Caco-2 (cell line): Measurements from ENCODE around the gene PTER. TPM values are rescaled to one million over a fixed set of nuclear protein-coding genes. Genes with fewer than 3 reads are reported as not detected.

Source experiments
- BruUV-seq: library from RNA; stranded (reverse); fragments of 400-500 nt; replicated peaks from 2 replicates; lab custom pipeline; 2021; lab: Mats Ljungman, UMichigan
- CTCF ChIA-PET: fragments of 300-600 bp; sonication (Branson Sonifier 250); formaldehyde crosslinking; loops from one replicate; lab custom pipeline; 2022; ENCODE audit warnings: antibody characterized with exemption; lab: Charles Lee
- POLR2A ChIA-PET: fragments of 300-600 bp; sonication (Branson Sonifier 250); formaldehyde crosslinking; loops from one replicate; lab custom pipeline; 2022; ENCODE audit warnings: antibody characterized with exemption; lab: Charles Lee
- DNase-seq, 2 experiments: peaks; one replicate each; pipeline versions ENCODE4 v3.0.0 to v3.0.0-alpha.2; 2020 to 2022
- H3K27me3 ChIP-seq: replicated peaks from 2 replicates; pipeline ENCODE4 v1.6.0; 2011; ENCODE audit warnings: low read length; ENCODE audit not compliant: control insufficient read depth, insufficient read depth
- H3K36me3 ChIP-seq: 2 replicates; pipeline ENCODE4 v1.5.1; 2011; ENCODE audit warnings: low read length; ENCODE audit not compliant: control insufficient read depth, insufficient read depth
- H3K4me1 ChIP-seq: fragments of 250-450 bp; sonication (Bioruptor Pico); 2 replicates; pipeline ENCODE4 v1.5.1; 2020; ENCODE audit warnings: mild to moderate bottlenecking
- H3K4me3 ChIP-seq: 2 replicates; pipeline ENCODE4 v1.5.1; 2011; ENCODE audit warnings: low read depth, mild to moderate bottlenecking, control low read depth, low read length
- H3K9me3 ChIP-seq: fragments of 250-450 bp; sonication (Bioruptor Pico); 2 replicates; pipeline ENCODE4 v1.5.1; 2020; ENCODE audit warnings: mild to moderate bottlenecking, moderate library complexity
- H3K27ac Mint-ChIP-seq: one replicate; pipeline ENCODE4 v1.8.0; 2022; ENCODE audit warnings: mixed read lengths; ENCODE audit not compliant: unreplicated experiment
- H3K27me3 Mint-ChIP-seq: one replicate; pipeline ENCODE4 v1.8.0; 2022; ENCODE audit warnings: mixed read lengths; ENCODE audit not compliant: insufficient read depth, unreplicated experiment
- H3K36me3 Mint-ChIP-seq: one replicate; pipeline ENCODE4 v1.8.0; 2022; ENCODE audit warnings: mild to moderate bottlenecking, mixed read lengths; ENCODE audit not compliant: insufficient read depth, unreplicated experiment
- H3K4me1 Mint-ChIP-seq: one replicate; pipeline ENCODE4 v1.8.0; 2022; ENCODE audit warnings: low read depth, mixed read lengths; ENCODE audit not compliant: unreplicated experiment
- H3K4me3 Mint-ChIP-seq: one replicate; pipeline ENCODE4 v1.8.0; 2022; ENCODE audit warnings: mild to moderate bottlenecking, moderate library complexity, mixed read lengths; ENCODE audit not compliant: unreplicated experiment
- H3K9me3 Mint-ChIP-seq: one replicate; pipeline ENCODE4 v1.8.0; 2022; ENCODE audit warnings: mixed read lengths; ENCODE audit not compliant: unreplicated experiment
- intact Hi-C: fragments of 100-400 bp; cut with micrococcal nuclease; formaldehyde crosslinking; loops from one replicate; pipeline ENCODE4 v1.10.0; 2022; ENCODE audit not compliant: unreplicated experiment
- total RNA-seq: library from RNA; stranded (reverse); gene quantifications from 2 replicates; pipeline ENCODE4 v1.2.3, GENCODE V29; 2022
- TF ChIP-seq, protein P1 (sequence below), 2 experiments: fragments of 200-600 bp in 1 of 2; IDR thresholded peaks; 1 replicate in 1 of 2; 2 replicates in 1 of 2; pipeline versions ENCODE4 v1.5.1 to v1.8.0; 2011 to 2022; ENCODE audit warnings: antibody characterized with exemption in 1 of 2, control low read depth in 1 of 2, inconsistent platforms in 1 of 2, low read depth in 1 of 2, low read length in 1 of 2, mild to moderate bottlenecking in 1 of 2, moderate library complexity in 1 of 2; ENCODE audit not compliant: insufficient read depth in 1 of 2, severe bottlenecking in 1 of 2, unreplicated experiment in 1 of 2

The PTER gene
- total RNA-seq, 1 experiment from 2014 or later, result 27.4 TPM

GRCh38 chr10:16458166-16458955 lies 21.6 kb downstream of the PTER start:
- Mint-ChIP-seq H3K36me3 (peaks cover 2% of the 10 kb centered on the region), H3K4me1 (peaks cover 11% of the 10 kb centered on the region), H3K9me3 (no peaks in the 10 kb centered on the region), H3K27ac (no peak overlapping the region), H3K4me3 (no peak overlapping the region), H3K27me3 (no peaks in the 10 kb centered on the region)
- intact Hi-C loops, result no loop called here
- Histone ChIP-seq H3K4me1 (peaks cover 8% of the 10 kb centered on the region; the same call in 1 of the 2 replicates), H3K9me3 (no peaks in the 10 kb centered on the region), H3K27me3 (no peaks in the 10 kb centered on the region), H3K36me3 (no peaks in the 10 kb centered on the region), H3K4me3 (no peak overlapping the region)
- CTCF ChIA-PET, result no interaction called here
- POLR2A ChIA-PET, result no interaction called here
- TF ChIP-seq, protein P1, sequence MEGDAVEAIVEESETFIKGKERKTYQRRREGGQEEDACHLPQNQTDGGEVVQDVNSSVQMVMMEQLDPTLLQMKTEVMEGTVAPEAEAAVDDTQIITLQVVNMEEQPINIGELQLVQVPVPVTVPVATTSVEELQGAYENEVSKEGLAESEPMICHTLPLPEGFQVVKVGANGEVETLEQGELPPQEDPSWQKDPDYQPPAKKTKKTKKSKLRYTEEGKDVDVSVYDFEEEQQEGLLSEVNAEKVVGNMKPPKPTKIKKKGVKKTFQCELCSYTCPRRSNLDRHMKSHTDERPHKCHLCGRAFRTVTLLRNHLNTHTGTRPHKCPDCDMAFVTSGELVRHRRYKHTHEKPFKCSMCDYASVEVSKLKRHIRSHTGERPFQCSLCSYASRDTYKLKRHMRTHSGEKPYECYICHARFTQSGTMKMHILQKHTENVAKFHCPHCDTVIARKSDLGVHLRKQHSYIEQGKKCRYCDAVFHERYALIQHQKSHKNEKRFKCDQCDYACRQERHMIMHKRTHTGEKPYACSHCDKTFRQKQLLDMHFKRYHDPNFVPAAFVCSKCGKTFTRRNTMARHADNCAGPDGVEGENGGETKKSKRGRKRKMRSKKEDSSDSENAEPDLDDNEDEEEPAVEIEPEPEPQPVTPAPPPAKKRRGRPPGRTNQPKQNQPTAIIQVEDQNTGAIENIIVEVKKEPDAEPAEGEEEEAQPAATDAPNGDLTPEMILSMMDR (IDR thresholded peaks at IDR 0.05; ENCODE audit: insufficient read depth in 1 of 2, low read depth in 1 of 2, low read length in 1 of 2, severe bottlenecking in 1 of 2, unreplicated experiment in 1 of 2), result no peak
- DNase-seq, result no peak
- BruUV-seq, result no TSS peak

GRCh38 chr10:16459423-16459939 lies 22.7 kb downstream of the PTER start:
- Mint-ChIP-seq H3K9me3 (peaks cover 5% of the 10 kb centered on the region), H3K27ac (no peak overlapping the region), H3K4me1 (peaks cover 11% of the 10 kb centered on the region), H3K27me3 (no peaks in the 10 kb centered on the region), H3K36me3 (peaks cover 8% of the 10 kb centered on the region), H3K4me3 (no peak overlapping the region)
- ChIA-PET CTCF (no interaction called here), POLR2A (no interaction called here)
- Histone ChIP-seq H3K4me1 (peaks cover 8% of the 10 kb centered on the region; the same call in 1 of the 2 replicates), H3K4me3 (no peak overlapping the region), H3K36me3 (no peaks in the 10 kb centered on the region; the same call in 1 of the 2 replicates), H3K9me3 (no peaks in the 10 kb centered on the region), H3K27me3 (no peaks in the 10 kb centered on the region)
- intact Hi-C loops, result no loop called here
- no peak for DNase-seq
- BruUV-seq, result no TSS peak
- TF ChIP-seq, protein P1 (IDR thresholded peaks at IDR 0.05; ENCODE audit: insufficient read depth in 1 of 2, low read depth in 1 of 2, low read length in 1 of 2, severe bottlenecking in 1 of 2, unreplicated experiment in 1 of 2), result no peak

DNA sequence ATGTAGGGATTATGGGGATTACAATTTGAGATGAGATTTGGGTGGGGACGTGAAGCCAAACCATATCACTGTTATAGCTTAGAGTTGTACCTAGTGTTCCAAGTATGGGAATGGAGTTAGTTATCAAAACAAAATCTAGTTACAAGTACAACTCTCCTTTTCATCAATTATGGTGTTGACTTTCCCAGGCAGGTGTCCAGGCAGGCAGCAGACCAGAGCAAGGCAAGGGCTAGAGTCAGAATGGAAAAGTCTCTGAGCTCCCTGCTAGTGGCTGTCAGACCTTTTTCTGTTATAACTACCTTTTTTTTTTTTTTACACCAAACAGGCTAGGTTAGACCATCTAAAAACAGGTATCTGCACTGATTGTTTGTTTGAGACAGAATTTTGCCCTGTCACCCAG lies 29.2 kb downstream of the PTER start:
- Histone ChIP-seq H3K4me1 (peaks cover 6% of the 10 kb centered on the region; the same call in 1 of the 2 replicates), H3K36me3 (no peaks in the 10 kb centered on the region; the same call in 1 of the 2 replicates), H3K27me3 (no peaks in the 10 kb centered on the region), H3K4me3 (no peak overlapping the region), H3K9me3 (no peaks in the 10 kb centered on the region)
- ChIA-PET CTCF (no interaction called here), POLR2A (interaction anchor here (0.6 kb wide), 1 partner anchor 16 kb away, joined by 4 read pairs; no protein-coding TSS in a partner anchor)
- Mint-ChIP-seq H3K36me3 (peaks cover 12% of the 10 kb centered on the region), H3K27ac (no peak overlapping the region), H3K4me1 (no peaks in the 10 kb centered on the region), H3K4me3 (no peak overlapping the region), H3K9me3 (peaks cover 9% of the 10 kb centered on the region), H3K27me3 (no peaks in the 10 kb centered on the region)
- TF ChIP-seq, protein P1 (IDR thresholded peaks at IDR 0.05; ENCODE audit: insufficient read depth in 1 of 2, low read depth in 1 of 2, low read length in 1 of 2, severe bottlenecking in 1 of 2, unreplicated experiment in 1 of 2), result no peak
- BruUV-seq, result no TSS peak
- no peak for DNase-seq
- intact Hi-C loops, result no loop called here
